ENCODE results near the gene SIX5.
"Not testable (repeated sequence)": the region's sequence is repeated elsewhere in the genome, so short reads cannot be mapped to it uniquely, and the experiment has no call there.

The SIX5 gene

GRCh38 chr19:45766296-45766868, 2.7 kb downstream of the SIX5 start:
- Histone ChIP-seq H3K27me3 (ENCODE audit: insufficient read depth, low read length) (no peaks in the 10 kb centered on the region), H3K36me3 (ENCODE audit: insufficient read depth, low read length) (peaks cover 5% of the 10 kb centered on the region), H3K4me3 (ENCODE audit: low read length) (peak overlapping the region; percentile 48), H3K4me1 (ENCODE audit: insufficient read depth, low read length) (peaks cover 45% of the 10 kb centered on the region), H3K9me3 (ENCODE audit: low read length) (no peaks in the 10 kb centered on the region), H2AFZ (ENCODE audit: low read depth, low read length) (no peak overlapping the region)

GRCh38 chr19:45765702-45766295, 3.3 kb downstream of the SIX5 start:
- H3K27me3 ChIP-seq (ENCODE audit: insufficient read depth, low read length) = no peaks in the 10 kb centered on the region
- peaks cover under 1% of the 10 kb centered on the region for H3K36me3 ChIP-seq (ENCODE audit: insufficient read depth, low read length)
- H3K4me1 ChIP-seq (ENCODE audit: insufficient read depth, low read length) = peaks cover 41% of the 10 kb centered on the region
- H3K9me3 ChIP-seq (ENCODE audit: low read length) = no peaks in the 10 kb centered on the region
- H2AFZ ChIP-seq (ENCODE audit: low read depth, low read length) = no peak overlapping the region
- no peak overlapping the region for H3K4me3 ChIP-seq (ENCODE audit: low read length)

GRCh38 chr19:45764945-45765701, 3.9 kb downstream of the SIX5 start:
- Histone ChIP-seq H3K27me3 (ENCODE audit: insufficient read depth, low read length) (no peaks in the 10 kb centered on the region), H3K36me3 (ENCODE audit: insufficient read depth, low read length) (no peaks in the 10 kb centered on the region), H3K4me3 (ENCODE audit: low read length) (no peak overlapping the region), H2AFZ (ENCODE audit: low read depth, low read length) (no peak overlapping the region), H3K9me3 (ENCODE audit: low read length) (no peaks in the 10 kb centered on the region), H3K4me1 (ENCODE audit: insufficient read depth, low read length) (peaks cover 35% of the 10 kb centered on the region)

GRCh38 chr19:45764475-45764874, 4.6 kb downstream of the SIX5 start:
- no peaks in the 10 kb centered on the region for H3K9me3 ChIP-seq (ENCODE audit: low read length)
- no peaks in the 10 kb centered on the region for H3K27me3 ChIP-seq (ENCODE audit: insufficient read depth, low read length)
- no peak overlapping the region for H3K4me3 ChIP-seq (ENCODE audit: low read length)
- H3K36me3 ChIP-seq (ENCODE audit: insufficient read depth, low read length) = no peaks in the 10 kb centered on the region
- H2AFZ ChIP-seq (ENCODE audit: low read depth, low read length) = no peak overlapping the region
- peaks cover 30% of the 10 kb centered on the region for H3K4me1 ChIP-seq (ENCODE audit: insufficient read depth, low read length)

GRCh38 chr19:45763691-45764294, 5.3 kb downstream of the SIX5 start:
- Histone ChIP-seq H3K9me3 (ENCODE audit: low read length) (no peaks in the 10 kb centered on the region), H2AFZ (ENCODE audit: low read depth, low read length) (no peak overlapping the region), H3K4me1 (ENCODE audit: insufficient read depth, low read length) (peaks cover 30% of the 10 kb centered on the region), H3K4me3 (ENCODE audit: low read length) (no peak overlapping the region), H3K36me3 (ENCODE audit: insufficient read depth, low read length) (no peaks in the 10 kb centered on the region), H3K27me3 (ENCODE audit: insufficient read depth, low read length) (no peaks in the 10 kb centered on the region)

- H3K9me3 ChIP-seq (ENCODE audit: low read length) = no peaks in the 10 kb centered on the region
- no peak overlapping the region for H3K4me3 ChIP-seq (ENCODE audit: low read length)
- no peak overlapping the region for H2AFZ ChIP-seq (ENCODE audit: low read depth, low read length)
- peaks cover 30% of the 10 kb centered on the region for H3K4me1 ChIP-seq (ENCODE audit: insufficient read depth, low read length)
- H3K27me3 ChIP-seq (ENCODE audit: insufficient read depth, low read length) = no peaks in the 10 kb centered on the region
- H3K36me3 ChIP-seq (ENCODE audit: insufficient read depth, low read length) = no peaks in the 10 kb centered on the region
These were observed 6.0 kb downstream of the SIX5 start for GRCh38 chr19:45762870-45763631.

- Histone ChIP-seq H3K4me3 (ENCODE audit: low read length) (no peak overlapping the region), H3K27me3 (ENCODE audit: insufficient read depth, low read length) (peaks cover 2% of the 10 kb centered on the region), H2AFZ (ENCODE audit: low read depth, low read length) (no peak overlapping the region), H3K36me3 (ENCODE audit: insufficient read depth, low read length) (no peaks in the 10 kb centered on the region), H3K9me3 (ENCODE audit: low read length) (no peaks in the 10 kb centered on the region), H3K4me1 (ENCODE audit: insufficient read depth, low read length) (peaks cover 24% of the 10 kb centered on the region)
These were observed 7.3 kb downstream of the SIX5 start for GRCh38 chr19:45761714-45762113.

GRCh38 chr19:45758921-45759320, 10.1 kb downstream of the SIX5 start:
- Histone ChIP-seq H3K9me3 (ENCODE audit: low read length) (no peaks in the 10 kb centered on the region), H3K4me3 (ENCODE audit: low read length) (no peak overlapping the region), H3K4me1 (ENCODE audit: insufficient read depth, low read length) (peaks cover under 1% of the 10 kb centered on the region), H3K27me3 (ENCODE audit: insufficient read depth, low read length) (peaks cover 5% of the 10 kb centered on the region), H2AFZ (ENCODE audit: low read depth, low read length) (no peak overlapping the region), H3K36me3 (ENCODE audit: insufficient read depth, low read length) (no peaks in the 10 kb centered on the region)

- H2AFZ ChIP-seq (ENCODE audit: low read depth, low read length) = no peak overlapping the region
- H3K36me3 ChIP-seq (ENCODE audit: insufficient read depth, low read length) = no peaks in the 10 kb centered on the region
- no peaks in the 10 kb centered on the region for H3K9me3 ChIP-seq (ENCODE audit: low read length)
- H3K27me3 ChIP-seq (ENCODE audit: insufficient read depth, low read length) = peaks cover 5% of the 10 kb centered on the region
- H3K4me1 ChIP-seq (ENCODE audit: insufficient read depth, low read length) = no peaks in the 10 kb centered on the region
- H3K4me3 ChIP-seq (ENCODE audit: low read length) = no peak overlapping the region
These were observed 11.4 kb downstream of the SIX5 start for GRCh38 chr19:45757695-45758094.

GRCh38 chr19:45754323-45754722, 14.7 kb downstream of the SIX5 start:
- Histone ChIP-seq H3K9me3 (ENCODE audit: low read length) (no peaks in the 10 kb centered on the region), H3K4me3 (ENCODE audit: low read length) (no peak overlapping the region), H3K4me1 (ENCODE audit: insufficient read depth, low read length) (no peaks in the 10 kb centered on the region), H3K27me3 (ENCODE audit: insufficient read depth, low read length) (peaks cover 5% of the 10 kb centered on the region), H3K36me3 (ENCODE audit: insufficient read depth, low read length) (no peaks in the 10 kb centered on the region), H2AFZ (ENCODE audit: low read depth, low read length) (no peak overlapping the region)

GRCh38 chr19:45753548-45753947, 15.5 kb downstream of the SIX5 start:
- no peak overlapping the region for H3K4me3 ChIP-seq (ENCODE audit: low read length)
- no peak overlapping the region for H2AFZ ChIP-seq (ENCODE audit: low read depth, low read length)
- H3K4me1 ChIP-seq (ENCODE audit: insufficient read depth, low read length) = no peaks in the 10 kb centered on the region
- no peaks in the 10 kb centered on the region for H3K36me3 ChIP-seq (ENCODE audit: insufficient read depth, low read length)
- no peaks in the 10 kb centered on the region for H3K9me3 ChIP-seq (ENCODE audit: low read length)
- H3K27me3 ChIP-seq (ENCODE audit: insufficient read depth, low read length) = peaks cover 5% of the 10 kb centered on the region

- no peaks in the 10 kb centered on the region for H3K9me3 ChIP-seq (ENCODE audit: low read length)
- no peaks in the 10 kb centered on the region for H3K4me1 ChIP-seq (ENCODE audit: insufficient read depth, low read length)
- no peak overlapping the region for H3K4me3 ChIP-seq (ENCODE audit: low read length)
- no peaks in the 10 kb centered on the region for H3K36me3 ChIP-seq (ENCODE audit: insufficient read depth, low read length)
- no peak overlapping the region for H2AFZ ChIP-seq (ENCODE audit: low read depth, low read length)
- peaks cover 5% of the 10 kb centered on the region for H3K27me3 ChIP-seq (ENCODE audit: insufficient read depth, low read length)
These were observed 16.4 kb downstream of the SIX5 start for GRCh38 chr19:45752639-45753038.

- H3K4me3 ChIP-seq (ENCODE audit: low read length); H3K36me3 ChIP-seq (ENCODE audit: insufficient read depth, low read length); H3K4me1 ChIP-seq (ENCODE audit: insufficient read depth, low read length); H3K27me3 ChIP-seq (ENCODE audit: insufficient read depth, low read length); H2AFZ ChIP-seq (ENCODE audit: low read depth, low read length); H3K9me3 ChIP-seq (ENCODE audit: low read length): not testable (repeated sequence)
These were observed 17.6 kb downstream of the SIX5 start for GRCh38 chr19:45751483-45751882.
